ENCODE results near the gene DNER. TPM values are rescaled to one million over a fixed set of nuclear protein-coding genes. Genes with fewer than 3 reads are reported as not detected.
"Not testable (repeated sequence)": the region's sequence is repeated elsewhere in the genome, so short reads cannot be mapped to it uniquely, and the experiment has no call there.

The DNER gene, protein sequence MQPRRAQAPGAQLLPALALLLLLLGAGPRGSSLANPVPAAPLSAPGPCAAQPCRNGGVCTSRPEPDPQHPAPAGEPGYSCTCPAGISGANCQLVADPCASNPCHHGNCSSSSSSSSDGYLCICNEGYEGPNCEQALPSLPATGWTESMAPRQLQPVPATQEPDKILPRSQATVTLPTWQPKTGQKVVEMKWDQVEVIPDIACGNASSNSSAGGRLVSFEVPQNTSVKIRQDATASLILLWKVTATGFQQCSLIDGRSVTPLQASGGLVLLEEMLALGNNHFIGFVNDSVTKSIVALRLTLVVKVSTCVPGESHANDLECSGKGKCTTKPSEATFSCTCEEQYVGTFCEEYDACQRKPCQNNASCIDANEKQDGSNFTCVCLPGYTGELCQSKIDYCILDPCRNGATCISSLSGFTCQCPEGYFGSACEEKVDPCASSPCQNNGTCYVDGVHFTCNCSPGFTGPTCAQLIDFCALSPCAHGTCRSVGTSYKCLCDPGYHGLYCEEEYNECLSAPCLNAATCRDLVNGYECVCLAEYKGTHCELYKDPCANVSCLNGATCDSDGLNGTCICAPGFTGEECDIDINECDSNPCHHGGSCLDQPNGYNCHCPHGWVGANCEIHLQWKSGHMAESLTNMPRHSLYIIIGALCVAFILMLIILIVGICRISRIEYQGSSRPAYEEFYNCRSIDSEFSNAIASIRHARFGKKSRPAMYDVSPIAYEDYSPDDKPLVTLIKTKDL
- 0.10 TPM for total RNA-seq

- peak; percentile 52 for DNase-seq (ENCODE audit: low spot score)
- ATAC-seq, result peak; percentile 86
Observed at GRCh38 chr2:229714080-229714735, at the start of gene DNER. DNER (minus strand) TSS chr2:229714555; CDS start chr2:229714423, 132 bp downstream.

- DNase-seq (ENCODE audit: low spot score), result no peak
- ATAC-seq, result peak; percentile 27
Observed at GRCh38 chr2:229761663-229762062, 47.3 kb upstream of the DNER start.

GRCh38 chr2:229757462-229757861 lies 43.1 kb upstream of the DNER start:
- not testable (repeated sequence) for DNase-seq (ENCODE audit: low spot score); ATAC-seq

GRCh38 chr2:229752970-229753729 lies 38.8 kb upstream of the DNER start:
- peak; percentile 82 for ATAC-seq
- DNase-seq (ENCODE audit: low spot score), result no peak

DNA sequence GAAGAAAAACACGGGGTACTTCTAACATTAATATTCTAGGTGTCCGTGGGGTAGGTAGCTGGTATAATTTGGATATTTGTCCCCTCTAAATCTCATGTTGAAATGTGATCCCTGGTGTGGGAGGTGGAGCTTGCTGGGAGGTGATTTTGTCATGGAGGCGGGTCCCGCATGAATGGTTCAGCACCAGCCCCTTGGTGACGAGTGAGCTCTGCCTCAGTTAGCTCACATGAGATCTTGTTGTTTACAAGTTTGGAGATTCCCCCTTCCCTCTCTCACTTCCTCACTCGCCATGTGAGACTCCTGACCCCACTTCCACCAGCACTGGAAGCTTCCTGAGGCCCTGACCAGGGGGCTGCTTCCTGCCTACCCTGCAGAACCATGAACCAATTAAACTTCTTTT lies 35.4 kb upstream of the DNER start:
- no peak for ATAC-seq
- no peak for DNase-seq (ENCODE audit: low spot score)

- no peak for DNase-seq (ENCODE audit: low spot score)
- no peak for ATAC-seq
Observed at GRCh38 chr2:229748950-229749349, 34.6 kb upstream of the DNER start.

GRCh38 chr2:229742691-229743090 lies 28.3 kb upstream of the DNER start:
- not testable (repeated sequence) for ATAC-seq; DNase-seq (ENCODE audit: low spot score)

DNA sequence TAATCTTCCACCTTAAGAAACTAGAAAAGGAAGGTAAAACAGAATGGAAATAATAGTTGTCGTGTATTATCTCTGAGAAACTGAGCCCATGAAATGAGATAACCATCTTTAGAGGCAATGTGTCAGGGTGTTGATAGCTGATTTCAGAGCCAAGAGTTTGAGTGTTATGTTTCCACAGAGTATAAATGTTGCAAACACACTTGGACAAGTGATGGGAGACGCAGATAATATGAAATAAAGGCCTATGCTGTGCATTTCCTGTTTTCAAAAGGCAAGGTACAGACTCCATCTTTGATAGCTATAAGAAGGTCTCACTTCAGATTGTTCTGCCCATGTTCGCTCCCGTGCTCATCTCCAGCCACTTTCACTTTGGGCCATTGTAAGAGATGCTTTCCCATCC lies 25.9 kb upstream of the DNER start:
- ATAC-seq, result no peak

DNA sequence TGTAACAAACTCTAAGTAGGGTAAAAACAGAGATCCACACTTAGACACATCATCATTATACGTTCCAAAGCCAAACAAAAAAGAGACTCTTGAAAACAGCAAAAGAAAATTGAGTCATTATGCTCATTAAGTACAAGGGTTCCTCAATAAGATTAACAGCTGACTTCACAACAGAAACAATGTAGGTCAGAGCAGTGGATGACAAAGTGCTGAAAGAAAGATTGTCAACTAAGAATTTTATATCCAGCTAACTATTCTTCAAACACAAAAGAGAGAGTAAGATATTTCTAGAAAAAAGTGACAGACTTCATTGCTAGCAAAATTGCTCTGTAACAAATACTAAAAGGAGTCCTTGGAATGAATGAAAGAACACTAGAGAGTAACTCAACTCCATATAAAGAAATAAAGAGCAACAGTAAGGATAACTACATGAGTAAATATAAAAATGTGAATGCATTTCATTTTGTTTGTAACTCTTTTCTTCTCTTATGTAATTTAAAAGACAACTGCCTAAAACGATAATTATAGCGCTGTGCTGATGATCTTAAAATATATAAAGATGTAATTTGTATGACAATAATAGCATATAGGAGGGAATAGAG lies 23.8 kb upstream of the DNER start:
- ATAC-seq (no peak), DNase-seq (ENCODE audit: low spot score) (no peak)

More for the DNA sequence above, 25.9 kb upstream of the DNER start:
- DNase-seq (ENCODE audit: low spot score), result no peak

DNA sequence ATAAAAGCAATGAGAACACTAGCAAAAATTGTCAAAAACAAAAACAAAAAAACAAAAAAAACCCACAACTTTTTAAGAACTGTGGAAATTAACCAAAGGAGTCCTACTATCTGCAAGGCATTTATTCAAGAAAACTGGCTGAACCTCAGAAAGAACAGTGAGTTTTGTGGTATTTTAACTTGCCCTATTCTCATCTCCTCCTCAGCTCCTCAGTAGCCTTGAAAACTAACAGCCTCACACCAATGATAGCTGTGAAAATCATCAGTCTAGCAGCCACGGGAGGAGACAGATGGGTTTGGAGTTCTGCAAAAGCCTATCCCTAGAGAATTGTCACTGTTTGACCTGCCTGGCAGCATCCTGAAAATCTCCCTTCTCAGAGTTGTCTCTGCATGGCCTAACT lies 20.1 kb upstream of the DNER start:
- DNase-seq (ENCODE audit: low spot score), result no peak
- no peak for ATAC-seq

DNA sequence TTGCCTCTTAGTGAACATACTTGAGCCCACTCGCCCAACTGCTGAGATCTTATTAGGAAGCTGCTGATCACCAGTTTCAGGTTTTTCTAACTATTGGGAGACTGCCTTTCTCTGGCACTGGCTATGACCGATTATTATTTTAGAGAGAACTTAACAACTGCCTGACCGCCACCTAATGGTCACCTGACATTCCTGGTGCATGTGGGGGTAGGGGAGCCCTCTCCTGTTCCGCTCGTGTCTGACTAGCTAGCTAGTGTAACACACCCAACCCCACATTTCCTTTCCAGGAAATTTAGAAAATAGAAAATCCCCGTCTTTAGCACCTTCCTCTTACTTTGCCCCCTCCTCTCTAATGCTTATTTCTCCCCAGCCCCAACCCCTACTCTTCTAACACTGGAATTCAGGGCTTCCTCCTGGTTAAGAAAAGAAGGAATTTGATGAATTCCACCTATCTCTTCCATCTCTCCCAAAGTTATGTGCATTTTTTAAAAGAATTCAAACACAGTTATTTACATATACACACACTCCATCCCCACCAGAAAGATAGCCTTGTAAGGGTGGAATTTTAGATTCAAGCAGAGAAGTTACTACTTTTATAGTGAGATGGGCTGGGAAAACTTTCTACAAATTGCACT lies 19.4 kb upstream of the DNER start:
- ATAC-seq (no peak), DNase-seq (ENCODE audit: low spot score) (no peak)

- ATAC-seq (no peak), DNase-seq (ENCODE audit: low spot score) (no peak)
Observed at GRCh38 chr2:229732897-229733296, 18.5 kb upstream of the DNER start.

GRCh38 chr2:229731916-229732315 lies 17.6 kb upstream of the DNER start:
- ATAC-seq, result peak; percentile 27
- no peak for DNase-seq (ENCODE audit: low spot score)

- ATAC-seq, result no peak
- no peak for DNase-seq (ENCODE audit: low spot score)
Observed at GRCh38 chr2:229731363-229731762, 17.0 kb upstream of the DNER start.

DNA sequence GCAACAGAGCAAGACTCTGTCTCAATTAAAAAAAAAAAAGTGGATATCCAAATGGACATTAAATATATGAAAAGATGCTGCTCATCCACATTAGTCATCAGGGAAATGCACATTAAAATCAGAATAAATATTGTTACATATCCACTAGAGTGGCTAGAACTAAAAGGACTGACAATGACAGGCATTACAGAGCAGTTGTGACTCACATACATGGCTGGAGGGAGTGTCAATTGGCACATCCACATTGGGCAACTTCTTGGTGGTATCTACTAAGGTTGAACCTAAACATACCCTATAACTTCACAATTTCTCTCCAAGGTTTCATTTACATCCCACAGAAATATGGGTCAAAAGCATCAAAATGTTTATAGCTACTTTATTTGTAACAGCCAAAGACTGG lies 14.0 kb upstream of the DNER start:
- ATAC-seq (no peak), DNase-seq (ENCODE audit: low spot score) (no peak)

DNA sequence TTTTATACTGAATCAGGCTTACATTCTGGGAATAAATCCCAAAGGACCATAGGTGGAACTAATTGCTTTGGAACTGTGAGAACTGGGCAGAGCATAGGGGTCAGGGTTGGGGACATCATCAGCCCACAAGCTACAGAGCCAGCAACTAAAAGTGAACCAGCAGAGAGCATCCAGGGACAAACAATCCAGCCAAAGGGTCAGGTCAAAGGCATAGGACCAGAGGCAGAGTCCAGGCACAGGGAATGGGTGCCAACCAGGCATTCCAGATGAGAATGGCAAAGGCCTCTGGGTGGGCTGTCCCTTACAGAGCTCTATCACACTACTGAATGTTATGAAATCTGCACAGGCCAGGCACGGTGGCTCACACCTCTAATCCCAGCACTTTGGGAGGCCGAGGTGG lies 12.3 kb upstream of the DNER start:
- ATAC-seq, result peak; percentile 98
- peak; percentile 79 for DNase-seq (ENCODE audit: low spot score)

DNA sequence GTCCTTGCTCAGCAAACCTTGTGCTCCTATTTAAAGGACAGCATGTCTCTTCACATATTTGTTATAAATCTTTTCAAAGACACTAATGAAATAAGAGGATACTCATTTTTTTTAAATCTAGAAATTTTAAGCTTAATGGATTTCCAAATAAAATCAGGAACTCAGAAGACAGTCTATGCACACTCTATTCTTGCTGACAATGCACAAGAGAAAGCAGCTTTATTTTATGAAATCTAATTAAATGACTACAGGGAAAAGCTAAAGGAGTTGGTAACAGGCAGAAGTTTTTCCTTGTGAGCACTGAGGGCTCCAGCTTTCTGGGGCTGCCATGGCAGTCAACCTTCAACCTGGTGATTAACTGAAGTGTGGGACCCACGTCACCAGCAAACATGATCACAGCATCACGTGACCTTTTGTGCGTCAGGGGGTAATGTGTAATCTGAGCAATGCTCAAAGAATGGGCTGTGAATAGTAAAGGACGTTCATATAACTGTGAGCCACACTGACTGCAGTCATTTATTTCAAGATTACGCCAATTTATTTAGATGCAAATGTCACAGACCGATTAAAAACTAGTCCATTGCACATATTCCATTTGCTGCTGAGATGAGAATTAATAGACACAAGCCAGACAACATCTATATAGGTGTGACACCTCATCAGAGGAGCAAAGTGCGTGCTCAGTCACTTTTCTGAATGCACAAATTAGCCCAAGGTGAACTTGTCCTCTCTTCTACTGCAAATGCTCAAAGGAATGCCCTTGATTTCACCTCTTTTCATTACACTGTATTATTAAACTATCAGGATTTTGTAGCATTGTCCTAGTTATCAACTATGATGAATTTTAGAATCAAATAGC lies 11.6 kb upstream of the DNER start:
- DNase-seq (ENCODE audit: low spot score), result no peak
- ATAC-seq, result no peak

GRCh38 chr2:229723192-229723591 lies 8.8 kb upstream of the DNER start:
- not testable (repeated sequence) for ATAC-seq; DNase-seq (ENCODE audit: low spot score)
